SU-DHL-6 (cell line): ENCODE results near the gene KRT80.

ENCODE experiments used
- H2AFZ ChIP-seq: fragments of 200-600 bp; sonication (generic); 2 replicates; pipeline ENCODE4 v1.6.1; 2014; ENCODE audit warnings: low read depth, mild to moderate bottlenecking, moderate library complexity, mixed read lengths, antibody characterized with exemption, low read length; ENCODE audit not compliant: severe bottlenecking
- H3F3A ChIP-seq: fragments of 200-600 bp; shearing (Covaris generic); 2 replicates; pipeline ENCODE4 v1.6.0; 2016; ENCODE audit warnings: antibody characterized with exemption, mild to moderate bottlenecking; ENCODE audit not compliant: insufficient read depth
- H3K27ac ChIP-seq: fragments of 200-600 bp; sonication (generic); 2 replicates; pipeline ENCODE4 v1.5.1; 2016; ENCODE audit warnings: low read depth, mild to moderate bottlenecking, low read length, moderate library complexity, mixed read lengths
- H3K27me3 ChIP-seq: fragments of 200-600 bp; sonication (generic), shearing (Covaris generic); 2 replicates; pipeline ENCODE4 v1.6.0; 2014; ENCODE audit warnings: mild to moderate bottlenecking, low read length
- H3K36me3 ChIP-seq: fragments of 200-600 bp; sonication (generic); 2 replicates; pipeline ENCODE4 v1.6.1; 2014; ENCODE audit warnings: mild to moderate bottlenecking, low read length, mixed read lengths
- H3K4me2 ChIP-seq: fragments of 300-600, 200-600 bp; shearing (Covaris generic), sonication (generic); 2 replicates; pipeline ENCODE4 v1.6.0; 2014; ENCODE audit warnings: low read length, low read depth, mild to moderate bottlenecking; ENCODE audit not compliant: poor library complexity, severe bottlenecking
- H3K4me3 ChIP-seq: fragments of 200-600 bp; sonication (generic); 2 replicates; pipeline ENCODE4 v1.5.1; 2014; ENCODE audit warnings: antibody characterized with exemption, low read length, mild to moderate bottlenecking, mixed read lengths; ENCODE audit not compliant: insufficient read depth, poor library complexity, severe bottlenecking
- H3K79me2 ChIP-seq: fragments of 200-600 bp; sonication (generic); 2 replicates; pipeline ENCODE4 v1.6.1; 2014; ENCODE audit warnings: mild to moderate bottlenecking, low read length, moderate library complexity; ENCODE audit not compliant: insufficient read depth
- H3K9ac ChIP-seq: fragments of 200-600 bp; sonication (generic); 2 replicates; pipeline ENCODE4 v1.7.0; 2014; ENCODE audit warnings: mild to moderate bottlenecking, low read length
- H3K9me2 ChIP-seq: fragments of 200-600 bp; sonication (generic); replicated peaks from 2 replicates; pipeline ENCODE4 v1.6.1; 2014; ENCODE audit warnings: low read length; ENCODE audit not compliant: insufficient read depth
- H3K9me3 ChIP-seq: fragments of 200-600 bp; sonication (generic); 2 replicates; pipeline ENCODE4 v1.6.1; 2014; ENCODE audit warnings: low read length, mixed read lengths; ENCODE audit not compliant: insufficient read depth
- H4K20me1 ChIP-seq: fragments of 200-600 bp; sonication (generic); 2 replicates; pipeline ENCODE4 v1.6.1; 2014; ENCODE audit warnings: low read depth, mild to moderate bottlenecking, antibody characterized with exemption, low read length, moderate library complexity, mixed read lengths
- CTCF ChIP-seq: fragments of 200-600 bp; sonication (generic); IDR thresholded peaks from one replicate; pipeline ENCODE4 v1.5.1; 2017; ENCODE audit warnings: antibody characterized with exemption, mild to moderate bottlenecking, low read length, moderate library complexity; ENCODE audit not compliant: insufficient read depth, poor library complexity, severe bottlenecking
- EZH2phosphoT487 ChIP-seq: fragments of 200-600 bp; sonication (generic), shearing (Covaris generic); conservative IDR thresholded peaks from 2 replicates; pipeline ENCODE4 v1.6.1; 2018; ENCODE audit warnings: mild to moderate bottlenecking, antibody characterized with exemption, low read length, moderate library complexity, mixed read lengths

The KRT80 gene

GRCh38 chr12:52233462-52234207 lies 41.8 kb upstream of the KRT80 start:
- Histone ChIP-seq H3K27ac (no peak overlapping the region), H2AFZ (no peak overlapping the region), H3K9me2 (no peaks in the 10 kb centered on the region), H3K4me3 (no peak overlapping the region), H3K27me3 (no peaks in the 10 kb centered on the region; the same call in 1 of the 2 replicates), H3F3A (no peaks in the 10 kb centered on the region), H3K36me3 (no peaks in the 10 kb centered on the region), H3K9ac (no peak overlapping the region), H3K9me3 (no peaks in the 10 kb centered on the region), H3K4me2 (no peak overlapping the region), H4K20me1 (no peaks in the 10 kb centered on the region), H3K79me2 (no peaks in the 10 kb centered on the region)
- no peak for TF ChIP-seq CTCF
- TF ChIP-seq EZH2phosphoT487: no peak

GRCh38 chr12:52232674-52233461 lies 41.1 kb upstream of the KRT80 start, which contains the start of gene KRT7:
TSS of gene KRT7 (plus strand) at chr12:52233243. CDS start at chr12:52233297, 54 bp downstream.
- no peaks in the 10 kb centered on the region for H3K9me3 ChIP-seq
- H2AFZ ChIP-seq: no peak within 1 kb of the TSS
- no peak within 1 kb of the TSS for H3K9ac ChIP-seq
- no peak within 1 kb of the TSS for H3K4me3 ChIP-seq
- no peaks in the 10 kb centered on the region; the same call in 1 of the 2 replicates for H3K27me3 ChIP-seq
- no peaks in the 10 kb centered on the region for H3K36me3 ChIP-seq
- TF ChIP-seq CTCF (no peak), EZH2phosphoT487 (no peak)
- H3K79me2 ChIP-seq: no peaks in the 10 kb centered on the region
- no peaks in the 10 kb centered on the region for H4K20me1 ChIP-seq
- H3K9me2 ChIP-seq: no peaks in the 10 kb centered on the region
- H3K4me2 ChIP-seq: no peak within 1 kb of the TSS
- no peaks in the 10 kb centered on the region for H3F3A ChIP-seq
- no peak within 1 kb of the TSS for H3K27ac ChIP-seq

GRCh38 chr12:52232203-52232673 lies 40.4 kb upstream of the KRT80 start:
- no peak overlapping the region for H3K4me2 ChIP-seq
- TF ChIP-seq CTCF (no peak), EZH2phosphoT487 (no peak)
- no peak overlapping the region for H3K27ac ChIP-seq

More at GRCh38 chr12:52232203-52232673, 40.4 kb upstream of the KRT80 start:
- Histone ChIP-seq H3K9me2 (no peaks in the 10 kb centered on the region), H3K27me3 (no peaks in the 10 kb centered on the region; the same call in 1 of the 2 replicates), H3K79me2 (no peaks in the 10 kb centered on the region), H3K9me3 (no peaks in the 10 kb centered on the region), H2AFZ (no peak overlapping the region), H3K36me3 (no peaks in the 10 kb centered on the region), H3F3A (no peaks in the 10 kb centered on the region), H3K9ac (no peak overlapping the region), H3K4me3 (no peak overlapping the region), H4K20me1 (no peaks in the 10 kb centered on the region)
